Kidney epithelial cell (primary cell): ENCODE data around the gene KCNQ1. TPM values are rescaled to one million over a fixed set of nuclear protein-coding genes. Genes with fewer than 3 reads are reported as not detected.

Experiments used
- DNase-seq: peaks from one replicate; pipeline ENCODE4 v3.0.0-alpha.2; 2010; ENCODE audit warnings: low read depth
- H3K27me3 ChIP-seq: 2 replicates; pipeline ENCODE4 v1.6.0; 2011; ENCODE audit warnings: low read length; ENCODE audit not compliant: control insufficient read depth, insufficient read depth
- H3K36me3 ChIP-seq: 2 replicates; pipeline ENCODE4 v1.5.1; 2011; ENCODE audit warnings: low read length; ENCODE audit not compliant: control insufficient read depth, insufficient read depth
- H3K4me3 ChIP-seq: 2 replicates; pipeline ENCODE4 v1.5.1; 2011; ENCODE audit warnings: low read depth, mild to moderate bottlenecking, control low read depth, low read length
- CTCF ChIP-seq: IDR thresholded peaks from 2 replicates; pipeline ENCODE4 v1.5.1; 2011; ENCODE audit warnings: mild to moderate bottlenecking, moderate library complexity, low read length, control low read depth, inconsistent platforms; ENCODE audit not compliant: insufficient read depth, poor library complexity, severe bottlenecking
- total RNA-seq: library from RNA; depleted of rRNA; stranded (reverse); fragments of >200 nt; gene quantifications from 2 replicates; pipeline ENCODE4 v1.2.3, GENCODE V29; 2015

The KCNQ1 gene
- total RNA-seq, 1 donor from 2014 or later = 2.3 TPM

GRCh38 chr11:2647953-2648352 is 203.1 kb downstream of the KCNQ1 start:
- H3K36me3 ChIP-seq = no peaks in the 10 kb centered on the region
- no peak for TF ChIP-seq CTCF
- DNase-seq = no peak

GRCh38 chr11:2649400-2649799 is 204.6 kb downstream of the KCNQ1 start:
- TF ChIP-seq CTCF = no peak
- DNase-seq = no peak
- Histone ChIP-seq H3K36me3 (no peaks in the 10 kb centered on the region), H3K27me3 (no peaks in the 10 kb centered on the region), H3K4me3 (no peak overlapping the region)

More at GRCh38 chr11:2647953-2648352, 203.1 kb downstream of the KCNQ1 start:
- Histone ChIP-seq H3K4me3 (no peak overlapping the region), H3K27me3 (no peaks in the 10 kb centered on the region)

GRCh38 chr11:2649848-2650247 is 205.0 kb downstream of the KCNQ1 start:
- no peak for TF ChIP-seq CTCF
- H3K27me3 ChIP-seq = no peaks in the 10 kb centered on the region
- H3K36me3 ChIP-seq = no peaks in the 10 kb centered on the region
- DNase-seq = no peak
- H3K4me3 ChIP-seq = no peak overlapping the region

GRCh38 chr11:2650343-2650867 is 205.6 kb downstream of the KCNQ1 start:
- Histone ChIP-seq H3K27me3 (no peaks in the 10 kb centered on the region), H3K4me3 (no peak overlapping the region), H3K36me3 (no peaks in the 10 kb centered on the region)
- no peak for TF ChIP-seq CTCF
- DNase-seq = no peak

GRCh38 chr11:2651054-2651617 is 206.3 kb downstream of the KCNQ1 start:
- DNase-seq = no peak
- H3K36me3 ChIP-seq = no peaks in the 10 kb centered on the region
- no peak for TF ChIP-seq CTCF
- H3K27me3 ChIP-seq = no peaks in the 10 kb centered on the region
- no peak overlapping the region for H3K4me3 ChIP-seq

GRCh38 chr11:2651826-2652271 is 207.0 kb downstream of the KCNQ1 start:
- no peak overlapping the region for H3K4me3 ChIP-seq
- DNase-seq = no peak
- H3K27me3 ChIP-seq = no peaks in the 10 kb centered on the region
- no peak for TF ChIP-seq CTCF
- H3K36me3 ChIP-seq = no peaks in the 10 kb centered on the region
